ENCODE results near the gene CYP4A11. TPM values are rescaled to one million over a fixed set of nuclear protein-coding genes. Genes with fewer than 3 reads are reported as not detected.

Gene CYP4A11
- polyA plus RNA-seq, 1 of the 3 experiments (the other 2 are of a cell fraction): not detected

DNA sequence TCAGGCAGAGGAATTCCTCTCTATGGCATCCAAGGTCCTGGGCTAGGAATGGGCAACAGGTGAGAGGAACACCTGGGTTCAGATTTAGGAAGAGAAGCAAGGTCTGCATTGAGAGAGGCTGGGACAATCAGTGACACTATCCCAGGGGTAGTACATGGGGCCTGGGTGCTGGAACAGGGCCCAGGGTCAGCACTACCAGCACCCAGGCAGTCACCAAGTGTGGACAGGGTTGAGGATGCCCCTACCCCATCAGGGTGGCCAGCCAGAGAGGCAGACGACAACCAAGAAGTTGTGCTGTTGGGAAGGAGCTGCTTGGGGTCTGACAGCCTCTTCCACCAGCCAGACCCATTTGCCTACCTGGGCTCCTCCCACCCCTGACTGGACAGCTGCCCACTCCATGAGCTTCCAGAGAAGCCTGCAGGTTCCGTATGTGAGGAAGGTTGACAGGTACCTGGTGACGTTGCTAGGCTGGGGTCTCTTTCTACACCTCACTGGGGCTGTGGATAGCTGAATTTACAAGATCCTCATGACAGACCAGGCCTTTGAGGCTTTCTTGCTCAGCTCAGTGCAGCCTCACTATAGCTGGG lies 13.9 kb downstream of the CYP4A11 start:
- WGBS (ENCODE audit: low lambda C conversion rate): 0% methylated on average over 2 of the region's 3 CpGs
- H3K9me3 ChIP-seq: no peaks in the 10 kb centered on the region
- DNase-seq: no peak
- no peak for TF ChIP-seq MXI1 (IDR thresholded peaks at IDR 0.05; ENCODE audit: low read depth, low read length)
- TF ChIP-seq GABPA (IDR thresholded peaks at IDR 0.05; ENCODE audit: low read depth): no peak
- TF ChIP-seq, protein P1, sequence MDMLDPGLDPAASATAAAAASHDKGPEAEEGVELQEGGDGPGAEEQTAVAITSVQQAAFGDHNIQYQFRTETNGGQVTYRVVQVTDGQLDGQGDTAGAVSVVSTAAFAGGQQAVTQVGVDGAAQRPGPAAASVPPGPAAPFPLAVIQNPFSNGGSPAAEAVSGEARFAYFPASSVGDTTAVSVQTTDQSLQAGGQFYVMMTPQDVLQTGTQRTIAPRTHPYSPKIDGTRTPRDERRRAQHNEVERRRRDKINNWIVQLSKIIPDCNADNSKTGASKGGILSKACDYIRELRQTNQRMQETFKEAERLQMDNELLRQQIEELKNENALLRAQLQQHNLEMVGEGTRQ (IDR thresholded peaks at IDR 0.05; ENCODE audit: borderline replicate concordance, low read depth, low read length): no peak
- TF ChIP-seq POLR2AphosphoS5 (IDR thresholded peaks at IDR 0.05; ENCODE audit: low read depth, low read length): no peak
- no peak for TF ChIP-seq RCOR1 (IDR thresholded peaks at IDR 0.05; ENCODE audit: low read length)
- no peak for TF ChIP-seq SIN3A (IDR thresholded peaks at IDR 0.05; ENCODE audit: borderline replicate concordance, low read depth, low read length)
- no peak for TF ChIP-seq NFIC (IDR thresholded peaks at IDR 0.05; ENCODE audit: borderline replicate concordance)
- TF ChIP-seq, protein P2, sequence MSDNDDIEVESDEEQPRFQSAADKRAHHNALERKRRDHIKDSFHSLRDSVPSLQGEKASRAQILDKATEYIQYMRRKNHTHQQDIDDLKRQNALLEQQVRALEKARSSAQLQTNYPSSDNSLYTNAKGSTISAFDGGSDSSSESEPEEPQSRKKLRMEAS (IDR thresholded peaks at IDR 0.05; ENCODE audit: low read depth): no peak
- CTCF ChIA-PET: no interaction called here
- no peak overlapping the region for H3K4me3 ChIP-seq (ENCODE audit: low read depth in 2 of 2, low read length in 1 of 2)
- no peak overlapping the region for H3K9ac ChIP-seq
- H3K9me2 ChIP-seq: no peaks in the 10 kb centered on the region
- H3K4me1 ChIP-seq (ENCODE audit: control insufficient read depth in 1 of 2, insufficient read depth in 2 of 2, low read depth in 1 of 2, low read length in 1 of 2): no peaks in the 10 kb centered on the region
- POLR2A ChIA-PET: no interaction called here
- no peak overlapping the region for H2AFZ ChIP-seq (ENCODE audit: low read depth)
- H3K27me3 ChIP-seq (ENCODE audit: insufficient read depth): no peaks in the 10 kb centered on the region
- H4K20me1 ChIP-seq (ENCODE audit: insufficient read depth): no peaks in the 10 kb centered on the region
- no peak overlapping the region for H3K27ac ChIP-seq (ENCODE audit: low read depth in 2 of 2, low read length in 1 of 2)
- H3F3A ChIP-seq (replicated peaks; ENCODE audit: insufficient read depth): no peaks in the 10 kb centered on the region
- H3K4me2 ChIP-seq: no peak overlapping the region
- no peaks in the 10 kb centered on the region for H3K79me2 ChIP-seq (ENCODE audit: insufficient read depth)
- H3K36me3 ChIP-seq (replicated peaks in 1 of 2; ENCODE audit: control insufficient read depth in 1 of 2, insufficient read depth in 2 of 2, low read length in 1 of 2): no peaks in the 10 kb centered on the region

DNA sequence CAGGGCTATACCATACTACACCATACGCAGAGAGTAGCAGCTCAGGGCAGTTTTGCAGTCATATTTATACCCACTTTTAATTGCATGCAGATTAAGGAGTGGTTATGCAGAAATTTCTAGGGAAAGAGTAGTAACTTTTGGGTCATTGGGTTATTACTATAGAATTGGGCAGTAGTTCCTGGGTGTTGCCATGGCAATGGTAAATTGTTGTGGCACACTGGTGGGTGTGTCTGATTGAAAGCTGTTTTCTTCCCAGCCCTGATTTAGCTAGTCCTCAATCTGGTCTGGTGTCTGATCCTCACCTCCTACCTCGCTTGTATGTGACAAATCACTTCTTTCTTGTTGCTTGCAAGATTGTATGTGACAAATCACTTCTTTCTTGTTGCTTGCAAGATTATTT lies 30.5 kb downstream of the CYP4A11 start:
- no peaks in the 10 kb centered on the region for H3F3A ChIP-seq (replicated peaks; ENCODE audit: insufficient read depth)
- H4K20me1 ChIP-seq (ENCODE audit: insufficient read depth): no peaks in the 10 kb centered on the region
- no peak overlapping the region for H3K27ac ChIP-seq (ENCODE audit: low read depth in 2 of 2, low read length in 1 of 2)
- H3K4me3 ChIP-seq (ENCODE audit: low read depth in 2 of 2, low read length in 1 of 2): no peak overlapping the region
- no peak overlapping the region for H2AFZ ChIP-seq (ENCODE audit: low read depth)
- H3K9ac ChIP-seq: no peak overlapping the region
- TF ChIP-seq NFIC (IDR thresholded peaks at IDR 0.05; ENCODE audit: borderline replicate concordance): no peak
- no peak for TF ChIP-seq FOSL2 (IDR thresholded peaks at IDR 0.05; ENCODE audit: borderline replicate concordance, low read depth)
- H3K27me3 ChIP-seq (ENCODE audit: insufficient read depth): no peaks in the 10 kb centered on the region
- no peaks in the 10 kb centered on the region for H3K36me3 ChIP-seq (replicated peaks in 1 of 2; ENCODE audit: control insufficient read depth in 1 of 2, insufficient read depth in 2 of 2, low read length in 1 of 2)
- H3K79me2 ChIP-seq (ENCODE audit: insufficient read depth): no peaks in the 10 kb centered on the region
- ChIA-PET CTCF (no interaction called here), POLR2A (no interaction called here)
- WGBS (ENCODE audit: low lambda C conversion rate): 3% methylated on average over 2 of the region's 2 CpGs
- no peaks in the 10 kb centered on the region for H3K4me1 ChIP-seq (ENCODE audit: control insufficient read depth in 1 of 2, insufficient read depth in 2 of 2, low read depth in 1 of 2, low read length in 1 of 2)
- no peak for DNase-seq
- H3K4me2 ChIP-seq: no peak overlapping the region
- no peaks in the 10 kb centered on the region for H3K9me2 ChIP-seq
- H3K9me3 ChIP-seq: no peaks in the 10 kb centered on the region

DNA sequence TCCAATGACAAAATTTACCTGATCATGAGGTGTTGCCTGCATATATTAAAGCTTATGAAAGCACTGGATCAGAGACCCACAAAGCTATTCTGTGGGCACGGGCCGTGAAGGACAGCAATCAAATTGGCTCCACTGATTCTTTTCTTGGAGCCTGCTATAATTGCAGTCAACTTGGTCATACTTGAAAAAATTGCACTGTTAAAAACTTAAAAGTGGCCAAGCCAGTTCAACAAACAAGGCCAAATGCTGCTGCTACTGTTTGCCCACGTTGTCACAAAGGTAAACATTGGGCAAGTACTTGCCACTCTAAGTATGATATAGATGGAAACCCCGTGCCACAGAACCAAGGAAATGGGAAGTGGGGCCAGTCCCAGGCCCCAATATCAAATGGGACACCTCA lies 37.8 kb downstream of the CYP4A11 start:
- Histone ChIP-seq H3K9ac (no peak overlapping the region), H3K9me2 (no peaks in the 10 kb centered on the region), H3K4me2 (no peak overlapping the region), H3K79me2 (ENCODE audit: insufficient read depth) (no peaks in the 10 kb centered on the region), H3K4me1 (ENCODE audit: control insufficient read depth in 1 of 2, insufficient read depth in 2 of 2, low read depth in 1 of 2, low read length in 1 of 2) (no peaks in the 10 kb centered on the region), H3K27me3 (ENCODE audit: insufficient read depth) (no peaks in the 10 kb centered on the region), H2AFZ (ENCODE audit: low read depth) (no peak overlapping the region), H3K36me3 (replicated peaks in 1 of 2; ENCODE audit: control insufficient read depth in 1 of 2, insufficient read depth in 2 of 2, low read length in 1 of 2) (no peaks in the 10 kb centered on the region), H3K9me3 (no peaks in the 10 kb centered on the region), H3K4me3 (ENCODE audit: low read depth in 2 of 2, low read length in 1 of 2) (no peak overlapping the region), H3K27ac (ENCODE audit: low read depth in 2 of 2, low read length in 1 of 2) (no peak overlapping the region), H3F3A (replicated peaks; ENCODE audit: insufficient read depth) (no peaks in the 10 kb centered on the region), H4K20me1 (ENCODE audit: insufficient read depth) (no peaks in the 10 kb centered on the region)
- ChIA-PET POLR2A (no interaction called here), CTCF (no interaction called here)
- DNase-seq: no peak
- WGBS (ENCODE audit: low lambda C conversion rate): 0% methylated on average over 4 of the region's 4 CpGs
- TF ChIP-seq, protein P3, sequence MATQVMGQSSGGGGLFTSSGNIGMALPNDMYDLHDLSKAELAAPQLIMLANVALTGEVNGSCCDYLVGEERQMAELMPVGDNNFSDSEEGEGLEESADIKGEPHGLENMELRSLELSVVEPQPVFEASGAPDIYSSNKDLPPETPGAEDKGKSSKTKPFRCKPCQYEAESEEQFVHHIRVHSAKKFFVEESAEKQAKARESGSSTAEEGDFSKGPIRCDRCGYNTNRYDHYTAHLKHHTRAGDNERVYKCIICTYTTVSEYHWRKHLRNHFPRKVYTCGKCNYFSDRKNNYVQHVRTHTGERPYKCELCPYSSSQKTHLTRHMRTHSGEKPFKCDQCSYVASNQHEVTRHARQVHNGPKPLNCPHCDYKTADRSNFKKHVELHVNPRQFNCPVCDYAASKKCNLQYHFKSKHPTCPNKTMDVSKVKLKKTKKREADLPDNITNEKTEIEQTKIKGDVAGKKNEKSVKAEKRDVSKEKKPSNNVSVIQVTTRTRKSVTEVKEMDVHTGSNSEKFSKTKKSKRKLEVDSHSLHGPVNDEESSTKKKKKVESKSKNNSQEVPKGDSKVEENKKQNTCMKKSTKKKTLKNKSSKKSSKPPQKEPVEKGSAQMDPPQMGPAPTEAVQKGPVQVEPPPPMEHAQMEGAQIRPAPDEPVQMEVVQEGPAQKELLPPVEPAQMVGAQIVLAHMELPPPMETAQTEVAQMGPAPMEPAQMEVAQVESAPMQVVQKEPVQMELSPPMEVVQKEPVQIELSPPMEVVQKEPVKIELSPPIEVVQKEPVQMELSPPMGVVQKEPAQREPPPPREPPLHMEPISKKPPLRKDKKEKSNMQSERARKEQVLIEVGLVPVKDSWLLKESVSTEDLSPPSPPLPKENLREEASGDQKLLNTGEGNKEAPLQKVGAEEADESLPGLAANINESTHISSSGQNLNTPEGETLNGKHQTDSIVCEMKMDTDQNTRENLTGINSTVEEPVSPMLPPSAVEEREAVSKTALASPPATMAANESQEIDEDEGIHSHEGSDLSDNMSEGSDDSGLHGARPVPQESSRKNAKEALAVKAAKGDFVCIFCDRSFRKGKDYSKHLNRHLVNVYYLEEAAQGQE (IDR thresholded peaks at IDR 0.05; ENCODE audit: low read depth, low read length): no peak
- TF ChIP-seq, protein P4, sequence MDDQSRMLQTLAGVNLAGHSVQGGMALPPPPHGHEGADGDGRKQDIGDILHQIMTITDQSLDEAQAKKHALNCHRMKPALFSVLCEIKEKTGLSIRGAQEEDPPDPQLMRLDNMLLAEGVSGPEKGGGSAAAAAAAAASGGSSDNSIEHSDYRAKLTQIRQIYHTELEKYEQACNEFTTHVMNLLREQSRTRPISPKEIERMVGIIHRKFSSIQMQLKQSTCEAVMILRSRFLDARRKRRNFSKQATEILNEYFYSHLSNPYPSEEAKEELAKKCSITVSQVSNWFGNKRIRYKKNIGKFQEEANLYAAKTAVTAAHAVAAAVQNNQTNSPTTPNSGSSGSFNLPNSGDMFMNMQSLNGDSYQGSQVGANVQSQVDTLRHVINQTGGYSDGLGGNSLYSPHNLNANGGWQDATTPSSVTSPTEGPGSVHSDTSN (IDR thresholded peaks at IDR 0.05): no peak
- TF ChIP-seq FOSL2 (IDR thresholded peaks at IDR 0.05; ENCODE audit: borderline replicate concordance, low read depth) (no peak), YY1 (IDR thresholded peaks at IDR 0.05; ENCODE audit: low read depth) (no peak), FOXM1 (IDR thresholded peaks at IDR 0.05; ENCODE audit: low read depth) (no peak), FOXJ3 (CRISPR knock-in tag; IDR thresholded peaks at IDR 0.05) (no peak)
